Activated T-cell treated with anti-CD3 and anti-CD28 coated beads for 48 hours (primary cell): ENCODE data around the gene TARS2.
A peak's percentile ranks its signal among the peaks of the same experiment; 100 is the strongest.

Experiments used
- DNase-seq: peaks from one replicate; pipeline ENCODE4 v3.0.0-alpha.2; 2020; ENCODE audit warnings: low read depth

The TARS2 gene, protein sequence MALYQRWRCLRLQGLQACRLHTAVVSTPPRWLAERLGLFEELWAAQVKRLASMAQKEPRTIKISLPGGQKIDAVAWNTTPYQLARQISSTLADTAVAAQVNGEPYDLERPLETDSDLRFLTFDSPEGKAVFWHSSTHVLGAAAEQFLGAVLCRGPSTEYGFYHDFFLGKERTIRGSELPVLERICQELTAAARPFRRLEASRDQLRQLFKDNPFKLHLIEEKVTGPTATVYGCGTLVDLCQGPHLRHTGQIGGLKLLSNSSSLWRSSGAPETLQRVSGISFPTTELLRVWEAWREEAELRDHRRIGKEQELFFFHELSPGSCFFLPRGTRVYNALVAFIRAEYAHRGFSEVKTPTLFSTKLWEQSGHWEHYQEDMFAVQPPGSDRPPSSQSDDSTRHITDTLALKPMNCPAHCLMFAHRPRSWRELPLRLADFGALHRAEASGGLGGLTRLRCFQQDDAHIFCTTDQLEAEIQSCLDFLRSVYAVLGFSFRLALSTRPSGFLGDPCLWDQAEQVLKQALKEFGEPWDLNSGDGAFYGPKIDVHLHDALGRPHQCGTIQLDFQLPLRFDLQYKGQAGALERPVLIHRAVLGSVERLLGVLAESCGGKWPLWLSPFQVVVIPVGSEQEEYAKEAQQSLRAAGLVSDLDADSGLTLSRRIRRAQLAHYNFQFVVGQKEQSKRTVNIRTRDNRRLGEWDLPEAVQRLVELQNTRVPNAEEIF

DNA sequence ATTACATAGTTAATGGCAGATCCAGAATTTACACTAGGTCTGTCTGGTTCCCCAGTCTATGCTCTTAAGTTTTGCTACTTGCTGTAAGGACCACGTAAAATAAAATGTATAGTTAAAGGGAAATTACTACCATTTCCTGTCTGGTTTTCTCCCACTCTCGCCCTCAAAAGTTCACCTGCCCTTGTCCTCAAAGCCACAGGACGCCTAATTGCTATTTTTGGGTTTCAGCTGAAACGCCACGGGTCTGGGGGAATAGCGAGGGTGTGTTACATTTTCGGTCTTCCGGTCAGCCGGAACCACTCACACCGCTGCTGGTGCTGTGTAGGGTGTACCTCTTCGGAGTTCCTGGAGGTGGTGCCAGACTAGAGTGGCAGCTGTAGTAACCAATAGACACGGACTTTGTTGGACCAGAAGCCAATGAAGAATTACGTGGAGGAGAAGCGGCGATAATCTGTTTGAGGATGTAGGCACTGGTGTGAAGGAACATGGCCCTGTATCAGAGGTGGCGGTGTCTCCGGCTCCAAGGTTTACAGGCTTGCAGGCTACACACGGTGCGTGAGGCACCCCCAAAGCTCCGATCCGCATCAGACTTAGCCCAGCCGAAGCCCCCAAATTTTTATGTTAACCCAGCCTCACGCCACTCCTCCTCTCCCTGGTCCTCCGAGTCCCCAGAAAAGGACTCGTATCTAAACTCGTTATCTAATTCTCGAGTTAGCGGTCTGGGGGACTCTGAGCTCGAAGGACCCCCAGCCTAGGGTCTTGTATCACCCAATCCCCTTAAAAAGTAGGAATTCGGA is at the start of gene TARS2:
TARS2 (plus strand) TSS at position 454 of the 797 bp plus-strand sequence; CDS start at position 486, 32 bp downstream.
- DNase-seq = peak; percentile 90

- DNase-seq = no peak
Measured at GRCh38 chr1:150441121-150441520, 46.1 kb upstream of the TARS2 start.

DNA sequence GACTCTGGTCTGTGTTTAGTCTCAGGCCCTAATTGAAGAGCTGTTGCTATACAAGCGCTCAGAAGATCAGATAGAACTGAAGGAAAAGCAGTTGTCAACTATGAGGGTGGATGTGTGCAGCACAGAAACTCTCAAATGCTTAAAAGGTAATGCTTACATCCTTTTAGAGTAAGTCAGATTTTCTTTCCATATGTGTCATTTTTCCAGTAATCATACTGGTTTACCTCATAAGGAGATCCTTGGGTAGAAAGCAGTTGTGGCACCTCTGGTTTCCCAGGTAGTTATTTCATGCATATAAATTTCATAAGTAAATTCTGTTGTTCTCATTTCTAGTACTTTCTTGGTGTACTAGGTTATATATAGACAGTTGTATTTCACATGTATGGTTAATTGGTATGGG is 43.0 kb upstream of the TARS2 start:
- no peak for DNase-seq

DNA sequence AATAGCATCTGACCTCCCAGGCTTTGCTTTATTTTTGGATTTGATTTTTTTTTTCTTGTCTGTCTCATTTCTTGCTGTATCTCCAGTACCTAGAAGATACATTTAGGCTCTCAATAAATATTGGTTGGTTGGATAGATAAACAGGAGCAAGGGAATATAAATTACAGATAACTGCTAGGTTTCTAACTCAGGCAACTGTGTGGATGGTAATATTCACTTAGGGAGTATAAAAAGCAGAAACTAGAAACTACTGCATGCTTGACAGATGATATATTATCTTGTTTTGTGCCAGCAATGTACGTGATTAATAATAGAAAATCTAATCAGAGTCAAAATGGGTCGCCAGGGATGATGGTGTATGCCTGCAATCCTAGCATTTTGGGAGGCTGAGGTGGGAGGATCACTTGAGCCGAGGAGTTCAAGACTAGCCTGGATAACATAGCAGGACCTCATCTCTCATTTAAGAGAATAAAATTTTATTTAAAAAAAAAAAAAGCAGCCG is 31.0 kb upstream of the TARS2 start:
- no peak for DNase-seq

DNA sequence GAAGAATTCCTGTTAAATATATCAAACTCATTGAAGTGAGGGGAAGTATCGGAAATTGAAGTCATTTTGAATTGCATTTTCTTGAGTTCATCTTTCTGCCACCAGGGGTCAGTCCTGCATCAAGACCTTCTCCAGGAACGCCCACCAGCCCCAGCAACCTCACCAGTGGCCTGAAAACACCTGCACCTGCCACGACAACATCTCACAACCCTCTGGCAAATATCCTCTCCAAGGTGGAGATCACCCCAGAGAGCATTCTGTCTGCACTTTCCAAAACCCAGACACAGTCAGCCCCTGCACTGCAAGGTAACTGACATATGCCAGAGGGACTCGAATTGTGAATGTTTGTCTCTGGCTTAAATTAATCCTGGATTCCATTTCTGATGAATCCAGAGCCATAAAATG is 22.8 kb upstream of the TARS2 start:
- peak; percentile 54 for DNase-seq

- DNase-seq = no peak
Measured at GRCh38 chr1:150466964-150467363, 20.3 kb upstream of the TARS2 start.

- DNase-seq = no peak
Measured at GRCh38 chr1:150469291-150469690, 17.9 kb upstream of the TARS2 start.

DNA sequence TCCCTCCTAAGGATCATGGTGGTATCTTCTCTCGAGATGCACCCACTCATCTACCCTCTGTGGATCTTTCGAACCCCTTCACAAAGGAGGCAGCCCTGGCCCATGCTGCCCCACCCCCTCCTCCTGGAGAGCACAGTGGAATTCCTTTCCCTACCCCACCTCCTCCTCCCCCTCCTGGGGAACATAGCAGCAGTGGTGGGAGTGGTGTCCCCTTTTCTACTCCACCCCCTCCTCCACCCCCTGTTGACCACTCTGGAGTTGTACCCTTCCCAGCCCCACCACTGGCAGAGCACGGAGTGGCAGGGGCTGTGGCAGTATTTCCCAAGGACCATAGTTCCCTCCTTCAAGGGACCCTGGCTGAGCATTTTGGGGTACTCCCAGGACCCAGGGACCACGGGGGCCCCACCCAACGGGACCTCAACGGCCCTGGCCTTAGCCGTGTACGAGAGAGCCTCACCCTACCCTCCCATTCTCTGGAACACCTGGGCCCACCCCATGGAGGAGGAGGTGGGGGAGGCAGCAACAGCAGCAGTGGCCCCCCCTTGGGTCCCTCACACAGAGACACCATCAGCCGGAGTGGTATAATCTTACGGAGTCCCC is 14.5 kb upstream of the TARS2 start:
- no peak for DNase-seq

DNA sequence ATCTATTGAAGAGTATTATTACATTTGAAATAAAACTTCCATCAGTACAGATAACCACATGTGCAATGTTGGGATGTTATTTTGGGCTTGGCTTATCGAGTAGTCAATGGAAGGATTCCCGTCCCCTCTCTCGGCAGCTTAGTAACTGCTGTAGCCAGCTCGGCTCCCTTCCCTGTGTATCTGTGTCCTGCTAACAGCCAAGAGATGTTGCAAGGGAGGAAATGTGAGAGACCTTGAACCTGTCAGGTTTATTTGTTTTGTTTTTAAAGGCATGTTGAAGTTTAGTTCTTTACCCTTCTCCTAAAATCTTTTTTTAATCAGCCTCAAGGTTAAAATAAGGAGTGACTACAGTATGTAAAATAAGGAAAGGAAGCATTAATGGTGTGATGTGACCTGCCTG is 13.6 kb upstream of the TARS2 start:
- DNase-seq = no peak

DNA sequence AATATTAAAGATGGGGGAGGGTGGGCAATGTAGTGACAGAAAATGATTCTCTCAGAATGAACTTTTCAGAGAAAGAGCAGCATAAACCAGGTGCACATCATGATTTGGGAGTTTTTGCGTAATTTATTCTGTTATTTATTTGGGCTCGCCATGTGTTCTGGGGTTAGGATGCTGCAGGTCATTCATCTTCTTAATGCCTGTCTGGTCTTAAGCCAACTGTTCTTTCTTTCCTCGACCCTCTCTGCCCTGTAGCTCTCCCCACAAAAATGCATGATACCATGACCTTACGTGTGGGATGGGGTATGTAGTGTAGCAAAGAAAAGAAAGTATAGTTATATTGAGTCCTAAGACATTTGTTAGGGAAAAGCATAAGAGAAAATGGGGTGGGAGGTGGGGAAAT is 12.3 kb upstream of the TARS2 start:
- DNase-seq = no peak

DNA sequence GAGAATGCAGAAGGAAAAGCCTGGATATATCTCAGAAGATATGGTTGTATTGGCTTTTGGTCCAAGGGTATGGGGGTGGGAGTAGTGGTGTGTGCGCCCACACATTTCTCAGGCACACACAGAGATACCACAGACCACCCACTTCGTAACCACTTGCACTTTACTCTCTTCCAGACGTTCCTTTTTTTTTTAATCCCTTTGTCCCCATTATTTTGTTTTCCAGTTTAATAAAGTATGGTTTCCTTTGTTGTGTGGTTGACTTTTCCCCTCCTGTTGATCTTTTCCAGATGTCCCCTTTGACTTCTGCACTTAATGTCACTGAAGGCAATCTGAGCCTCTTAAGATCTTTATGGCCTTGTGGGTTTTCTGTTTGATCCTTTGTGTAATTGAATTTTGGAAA is 10.5 kb upstream of the TARS2 start:
- no peak for DNase-seq

DNA sequence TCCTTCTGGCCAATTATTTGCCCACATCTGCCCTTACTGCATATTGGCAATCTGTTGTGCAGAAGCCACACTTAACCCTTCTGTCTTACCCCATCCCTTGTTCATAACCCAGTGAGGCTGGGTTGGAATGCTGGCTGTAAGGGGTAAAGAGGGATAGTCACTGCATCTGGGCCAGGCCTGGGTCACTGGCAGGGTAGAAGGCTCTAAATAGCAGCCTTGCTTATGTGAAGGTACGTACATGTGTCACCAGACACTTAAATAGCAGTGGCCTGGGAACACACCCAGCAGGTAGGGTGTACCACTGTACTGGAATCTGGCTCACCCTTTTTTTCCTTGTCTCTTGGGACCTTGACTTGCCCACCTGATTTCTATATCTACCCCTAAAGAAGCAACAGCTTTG is 9.9 kb upstream of the TARS2 start:
- no peak for DNase-seq

- no peak for DNase-seq
Measured at GRCh38 chr1:150477733-150478132, 9.5 kb upstream of the TARS2 start.

DNA sequence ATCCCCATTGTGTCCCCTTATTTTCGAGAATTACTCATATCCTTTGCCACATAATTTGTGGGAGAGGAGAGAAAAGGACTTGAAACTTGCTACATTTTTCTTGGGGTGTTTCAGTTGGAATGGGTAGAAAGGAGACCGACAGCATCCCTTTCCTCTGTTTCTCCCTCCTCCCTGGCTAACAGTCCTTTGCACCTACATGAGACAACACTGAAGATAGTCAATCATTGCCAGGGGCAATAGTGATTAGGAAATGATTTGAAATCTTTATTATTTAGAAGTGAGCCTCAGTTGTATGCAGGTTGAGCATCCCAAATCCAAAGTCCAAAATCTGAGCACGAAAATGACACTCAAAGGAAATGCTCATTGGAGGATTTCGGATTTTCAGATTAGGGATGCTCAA is 7.8 kb upstream of the TARS2 start:
- DNase-seq = no peak

GRCh38 chr1:150479927-150480352 is 7.3 kb upstream of the TARS2 start:
- DNase-seq = no peak

- DNase-seq = no peak
Measured at GRCh38 chr1:150484431-150484830, 2.8 kb upstream of the TARS2 start.

GRCh38 chr1:150484861-150485260 is 2.4 kb upstream of the TARS2 start:
- DNase-seq = no peak

- no peak for DNase-seq
Measured at GRCh38 chr1:150487763-150488115, 520 bp downstream of the TARS2 start.

GRCh38 chr1:150493175-150493574 is 6.0 kb downstream of the TARS2 start:
- DNase-seq = no peak

- no peak for DNase-seq
Measured at GRCh38 chr1:150498342-150498741, 11.1 kb downstream of the TARS2 start.

- no peak for DNase-seq
Measured at GRCh38 chr1:150505431-150505830, 18.2 kb downstream of the TARS2 start.
